Pancreas (tissue), 10 donors: ENCODE data around the gene BAHCC1. TPM values are rescaled to one million over a fixed set of nuclear protein-coding genes. Genes with fewer than 3 reads are reported as not detected.

Experiments
- ATAC-seq, 4 donors: fragments of 200-7000 bp; cut with Tn5 transposase; one replicate each; pipeline versions ENCODE4 v1.8.0 to v1.9.1; 2020; ENCODE audit warnings: mild to moderate bottlenecking in 4 of 4, moderate library complexity in 4 of 4
- DNase-seq, 6 donors: peaks; one replicate each; pipeline ENCODE4 v3.0.0-alpha.2; 2020
- FAIRE-seq: peaks from 2 replicates; lab custom pipeline; 2012; peaks lifted over from hg19 to GRCh38; lab: Jason Lieb, UNC
- H3K27ac ChIP-seq, 4 donors: fragments of 200-600 bp; sonication (generic); 1 replicate in 3 of 4; 2 replicates in 1 of 4; pipeline versions ENCODE4 v1.5.0 to v1.8.0; 2020
- H3K27me3 ChIP-seq, 4 donors: fragments of 200-600 bp; one replicate each; pipeline ENCODE4 v1.8.0; 2021
- H3K36me3 ChIP-seq, 3 donors: fragments of 200-600 bp; sonication (generic) in 1 of 3; one replicate each; pipeline versions ENCODE4 v1.5.0 to v1.8.0; 2020 to 2021
- H3K4me1 ChIP-seq, 3 donors: fragments of 200-600 bp; one replicate each; pipeline ENCODE4 v1.8.0; 2021
- H3K4me3 ChIP-seq, 4 donors: fragments of 200-600 bp; sonication (generic) in 2 of 4; one replicate each; pipeline versions ENCODE4 v1.5.0 to v1.8.0; 2020 to 2021
- H3K9me3 ChIP-seq, 4 donors: fragments of 200-600 bp; one replicate each; pipeline ENCODE4 v1.8.0; 2021
- CTCF ChIP-seq, 4 donors: fragments of 200-600 bp; sonication (generic) in 3 of 4; IDR thresholded peaks; one replicate each; pipeline versions ENCODE4 v1.5.0 to v1.8.0; 2021; ENCODE audit warnings: antibody characterized with exemption in 4 of 4
- WGBS, 2 donors: extraction: QIAGEN DNeasy Blood & Tissue Kit; methylation state at CpG; one replicate each; pipeline ENCODE4 v1.1.7; 2013; 5-methylcytosine and 5-hydroxymethylcytosine counted together
- intact Hi-C, 3 donors: fragments of 100-400 bp; cut with DNase I; formaldehyde crosslinking; loops; one replicate each; pipeline versions ENCODE4 v1.11.1 to v1.14.2; 2022
- polyA plus RNA-seq, 2 donors: library from polyadenylated mRNA; stranded (reverse); fragments of 200-250 nt; gene quantifications; one replicate each; pipeline ENCODE4 v1.2.3, GENCODE V29; 2013
- total RNA-seq, 6 donors: library from RNA; stranded (reverse); fragmentation: NEBNext Ultra II Directional in 4 of 6; extraction: Animal tissue kit (Norgen Biotek cat#: 25700) in 4 of 6; gene quantifications; one replicate each; pipeline versions ENCODE4 v1.2.1 to v1.2.4, GENCODE V29; 2021 to 2023
- donor health status: healthy with polysubstance abuse.
- donor health status: DM: no; HTN: no; CAD: no; lungs with moderate emphysema.
- donor health status: DM: no; HTN: no; CAD: no.
- donor health status: control.
- donor health status: control.
- donor health status: Bipolar disorder and iron deficiency.
- donor health status: DM: yes; HTN: yes; CAD: no.
- donor health status: DM: no; HTN: no; CAD: no.
- donor health status: DM: no; HTN: no; CAD: no.
- donor health status: DM: yes; HTN: yes; CAD: no.

The BAHCC1 gene
- total and polyA plus RNA-seq, 8 donors = 8.0 to 24.1 (median 10.5) TPM

- WGBS, 2 donors = 92 to 94% methylated on average over 23 of the region's 23 CpGs
- DNase-seq (no peak), FAIRE-seq (no peak), ATAC-seq (no peak)
- Histone ChIP-seq H3K27ac (no peak overlapping the region), H3K4me3 (no peak overlapping the region), H3K9me3 (no peaks in the 10 kb centered on the region), H3K27me3 (no peaks in the 10 kb centered on the region), H3K36me3 (no peaks in the 10 kb centered on the region), H3K4me1 (peaks cover 2 to 11% (median 10%) of the 10 kb centered on the region in 3 donors)
- intact Hi-C loops = no loop called here
- no peak for TF ChIP-seq CTCF (IDR thresholded peaks at IDR 0.05)
Observed at GRCh38 chr17:81438007-81438659, 42.9 kb downstream of the BAHCC1 start.

- FAIRE-seq (no peak), DNase-seq (no peak), ATAC-seq (no peak)
- no peaks in the 10 kb centered on the region for H3K36me3 ChIP-seq
- WGBS, 2 donors = 84% methylated on average over 9 to 10 of the region's 10 CpGs
- no peak overlapping the region for H3K4me3 ChIP-seq
- no peaks in the 10 kb centered on the region for H3K27me3 ChIP-seq
- intact Hi-C loops = no loop called here
- peaks cover 0 to 5% (median 5%) of the 10 kb centered on the region in 3 donors for H3K4me1 ChIP-seq
- no peaks in the 10 kb centered on the region for H3K9me3 ChIP-seq
- TF ChIP-seq CTCF (IDR thresholded peaks at IDR 0.05) = no peak
- no peak overlapping the region for H3K27ac ChIP-seq
Observed at GRCh38 chr17:81438688-81439087, 43.4 kb downstream of the BAHCC1 start.

GRCh38 chr17:81440051-81440471 lies 44.8 kb downstream of the BAHCC1 start:
- no peaks in the 10 kb centered on the region for H3K36me3 ChIP-seq
- FAIRE-seq = no peak
- WGBS, 2 donors = 95 to 96% methylated on average over 14 of the region's 14 CpGs

DNA sequence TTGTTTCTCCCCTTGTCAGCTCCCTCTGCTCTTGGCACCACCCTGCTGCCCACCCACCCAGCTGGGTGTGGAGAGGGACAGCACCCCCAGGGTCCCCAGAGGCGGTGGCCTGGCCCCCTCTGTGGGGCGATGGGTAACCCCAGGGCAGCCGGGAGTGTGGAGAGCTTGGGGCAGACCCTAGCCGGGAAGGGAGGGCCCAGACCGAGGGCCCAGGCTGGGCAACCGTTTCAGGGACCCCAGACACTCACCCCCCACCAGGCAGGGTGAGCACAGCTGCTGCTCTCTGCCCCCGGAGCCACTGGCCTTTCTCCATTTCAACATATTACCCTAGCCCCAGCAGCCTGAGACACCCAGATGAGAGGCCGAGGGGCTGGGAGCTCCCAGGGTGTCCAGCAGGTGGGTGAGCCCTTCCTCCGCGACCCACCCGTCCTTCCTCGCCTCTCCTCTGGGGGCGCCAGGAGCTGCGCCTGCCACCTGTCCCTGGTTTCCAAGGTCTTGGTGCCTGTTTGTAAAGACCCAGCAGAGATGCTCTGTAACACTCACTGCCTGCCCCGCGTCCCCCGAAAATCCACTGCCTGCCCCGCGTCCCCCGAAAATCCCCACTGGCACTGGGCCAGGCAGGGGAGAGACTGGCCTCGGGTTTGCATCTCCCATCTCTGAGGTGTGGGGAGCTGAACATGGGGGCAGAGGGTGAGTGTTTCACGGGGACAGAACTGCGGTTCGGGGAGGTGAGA lies 45.4 kb downstream of the BAHCC1 start:
- Histone ChIP-seq H3K36me3 (no peaks in the 10 kb centered on the region), H3K9me3 (no peaks in the 10 kb centered on the region), H3K4me1 (no peaks in the 10 kb centered on the region), H3K27me3 (no peaks in the 10 kb centered on the region), H3K4me3 (no peak overlapping the region), H3K27ac (no peak overlapping the region)
- intact Hi-C loops = no loop called here
- no peak for FAIRE-seq
- no peak for ATAC-seq
- TF ChIP-seq CTCF (IDR thresholded peaks at IDR 0.05) = peak in 1 of 4 donors; percentile 18
- 83 to 84% methylated on average over 23 to 24 of the region's 24 CpGs for WGBS, 2 donors
- no peak for DNase-seq

More at GRCh38 chr17:81440051-81440471, 44.8 kb downstream of the BAHCC1 start:
- TF ChIP-seq CTCF (IDR thresholded peaks at IDR 0.05) = no peak
- no peaks in the 10 kb centered on the region for H3K9me3 ChIP-seq
- no peaks in the 10 kb centered on the region for H3K27me3 ChIP-seq
- H3K4me1 ChIP-seq = no peaks in the 10 kb centered on the region
- no peak overlapping the region for H3K27ac ChIP-seq
- H3K4me3 ChIP-seq = no peak overlapping the region
- ATAC-seq (no peak), DNase-seq (no peak)
- intact Hi-C loops = no loop called here

- Histone ChIP-seq H3K27ac (no peak overlapping the region), H3K4me3 (no peak overlapping the region), H3K27me3 (no peaks in the 10 kb centered on the region), H3K36me3 (no peaks in the 10 kb centered on the region), H3K9me3 (no peaks in the 10 kb centered on the region), H3K4me1 (no peaks in the 10 kb centered on the region)
- ATAC-seq (no peak), FAIRE-seq (no peak), DNase-seq (no peak)
- no peak for TF ChIP-seq CTCF (IDR thresholded peaks at IDR 0.05)
- intact Hi-C loops = no loop called here
- 96 to 97% methylated on average over 17 of the region's 17 CpGs for WGBS, 2 donors
Observed at GRCh38 chr17:81442791-81443190, 47.5 kb downstream of the BAHCC1 start.
